Measurements from ENCODE around the gene CXCL12. TPM values are rescaled to one million over a fixed set of nuclear protein-coding genes. Genes with fewer than 3 reads are reported as not detected.

CXCL12 gene
- total RNA-seq, 1 experiment from 2014 or later: 2.1 TPM

DNA sequence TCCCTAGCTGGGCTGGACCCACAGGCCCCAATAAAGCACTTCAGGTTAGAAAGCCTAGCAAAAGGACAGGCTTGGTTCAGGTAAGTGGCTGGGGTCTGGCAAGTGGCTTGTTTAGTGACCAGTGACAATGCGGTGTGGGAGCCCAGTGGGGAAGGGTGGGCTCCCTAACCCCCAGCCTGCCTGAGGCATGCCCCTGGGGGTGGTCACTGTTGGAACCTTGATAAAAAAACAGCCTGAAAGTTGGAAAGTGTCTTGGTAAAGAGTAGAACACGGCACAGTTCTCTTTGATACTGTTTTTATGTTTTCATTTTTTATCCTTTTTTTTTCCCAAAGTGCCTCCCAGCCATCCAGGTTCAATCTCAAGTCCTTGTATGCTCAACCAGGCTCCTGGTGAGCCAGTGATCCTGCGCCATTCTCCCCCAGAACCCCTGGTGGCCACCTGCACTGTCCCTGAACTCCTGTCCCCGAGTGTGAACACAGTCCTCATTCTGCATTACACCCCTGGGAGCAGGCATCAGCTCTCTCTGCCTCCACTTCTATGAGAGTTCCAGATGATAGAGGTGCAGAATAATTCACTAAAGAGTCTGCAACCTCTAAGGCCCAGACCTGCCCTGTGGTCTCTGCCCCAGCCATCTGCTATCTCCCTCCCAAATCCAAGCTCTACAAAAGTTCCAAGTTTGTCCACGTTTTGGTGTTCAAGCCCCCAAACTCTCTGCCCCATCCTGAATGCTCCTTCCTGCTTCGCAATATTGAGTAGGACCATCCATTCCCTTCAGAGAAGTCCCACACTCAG, 15.0 kb upstream of the CXCL12 start:
- no peak for DNase-seq (ENCODE audit: low read depth)

DNA sequence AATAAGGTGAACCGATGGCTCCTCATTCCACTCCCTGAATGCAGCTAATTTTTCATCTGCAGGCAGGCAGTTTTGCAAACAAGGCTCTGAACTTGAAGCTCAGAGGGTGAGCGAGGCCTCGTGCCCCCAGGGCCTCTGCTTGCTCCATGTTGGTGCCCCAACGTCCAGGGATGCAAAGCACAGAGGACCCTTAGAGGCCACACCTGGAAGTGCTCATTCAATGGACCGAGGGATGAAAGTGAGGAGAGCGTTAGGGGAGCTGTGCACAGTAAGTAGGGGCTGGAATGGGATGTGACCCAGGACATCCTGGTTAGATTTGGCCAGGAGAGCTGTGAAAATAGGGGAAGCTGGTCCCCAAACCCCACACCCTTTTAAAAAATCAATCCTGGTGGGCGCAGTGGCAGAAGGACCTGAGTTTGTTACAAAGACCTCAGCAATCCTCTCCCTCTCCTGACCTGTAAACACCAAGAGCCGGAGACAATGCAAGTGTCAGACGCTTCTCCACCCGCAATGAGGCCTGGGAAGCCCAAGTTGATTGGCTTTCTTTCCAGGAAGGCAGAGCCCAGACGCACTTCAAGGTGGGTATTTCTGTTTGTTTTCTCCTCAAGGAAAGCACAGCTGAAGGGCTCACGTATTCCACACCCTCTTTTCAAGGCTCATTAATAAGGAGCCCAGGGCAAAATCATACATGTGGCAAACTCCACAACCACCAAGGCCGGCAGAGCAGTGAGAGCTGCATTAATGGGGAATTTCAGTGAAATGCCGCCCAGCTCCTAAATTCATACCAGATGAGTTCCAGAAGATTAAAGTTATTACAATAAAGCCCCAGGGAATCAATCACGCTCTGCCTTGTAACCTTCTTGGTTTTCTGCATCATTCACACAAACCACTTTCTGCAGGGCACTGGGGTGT, 14.1 kb upstream of the CXCL12 start:
- no peak for DNase-seq (ENCODE audit: low read depth)

GRCh38 chr10:44398271-44398670, 13.4 kb upstream of the CXCL12 start:
- DNase-seq (ENCODE audit: low read depth): no peak

- DNase-seq (ENCODE audit: low read depth): peak; percentile 14
These were observed 12.8 kb upstream of the CXCL12 start for GRCh38 chr10:44397476-44398225.

DNA sequence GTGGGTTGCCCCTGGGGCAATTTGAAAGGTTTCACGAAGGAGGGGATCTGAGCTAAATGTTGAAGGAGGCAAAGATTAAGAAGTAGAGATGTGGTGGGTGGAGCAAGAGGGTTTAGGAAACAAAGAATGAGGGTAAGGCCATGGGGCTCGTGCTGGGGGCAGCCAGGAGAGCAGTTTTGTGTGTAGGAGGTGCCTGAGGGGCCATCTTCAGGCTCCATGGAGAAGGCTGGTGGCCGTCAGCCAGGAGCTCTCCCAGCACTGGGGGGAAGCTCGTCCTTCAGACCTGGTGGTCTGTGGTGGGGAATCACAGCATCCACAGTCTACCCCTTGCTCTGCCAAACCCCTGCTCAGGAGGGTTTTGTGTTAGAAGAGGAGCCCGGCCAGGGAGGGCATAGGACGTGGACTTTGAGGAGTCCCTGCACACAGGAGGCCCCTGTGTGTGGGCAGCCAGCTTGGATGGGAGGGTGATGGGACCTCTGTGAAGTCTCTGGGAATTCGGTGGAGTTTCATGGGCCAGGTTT, 11.8 kb upstream of the CXCL12 start:
- DNase-seq (ENCODE audit: low read depth): no peak

GRCh38 chr10:44395902-44396670, 11.2 kb upstream of the CXCL12 start:
- no peak for DNase-seq (ENCODE audit: low read depth)

DNA sequence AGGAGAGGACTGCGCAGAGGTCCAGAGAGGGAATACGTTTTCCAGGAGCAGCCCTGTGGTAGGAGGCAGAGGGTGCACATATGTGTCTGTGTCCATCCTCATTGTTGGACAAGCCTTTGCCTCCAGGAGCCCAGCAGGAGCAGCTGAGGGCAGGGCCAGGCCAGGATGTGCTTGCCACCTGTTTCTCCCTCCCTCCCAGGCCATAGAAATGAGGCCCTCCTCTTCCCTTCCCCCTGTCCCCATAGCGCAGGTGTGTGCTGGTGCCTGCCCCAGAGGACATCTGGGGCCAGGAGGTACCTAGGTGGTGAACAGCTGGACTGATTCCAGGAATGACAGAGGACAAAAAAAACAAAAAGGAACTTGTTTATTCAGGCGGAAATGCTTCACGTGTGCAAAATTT, 10.5 kb upstream of the CXCL12 start:
- no peak for DNase-seq (ENCODE audit: low read depth)

DNA sequence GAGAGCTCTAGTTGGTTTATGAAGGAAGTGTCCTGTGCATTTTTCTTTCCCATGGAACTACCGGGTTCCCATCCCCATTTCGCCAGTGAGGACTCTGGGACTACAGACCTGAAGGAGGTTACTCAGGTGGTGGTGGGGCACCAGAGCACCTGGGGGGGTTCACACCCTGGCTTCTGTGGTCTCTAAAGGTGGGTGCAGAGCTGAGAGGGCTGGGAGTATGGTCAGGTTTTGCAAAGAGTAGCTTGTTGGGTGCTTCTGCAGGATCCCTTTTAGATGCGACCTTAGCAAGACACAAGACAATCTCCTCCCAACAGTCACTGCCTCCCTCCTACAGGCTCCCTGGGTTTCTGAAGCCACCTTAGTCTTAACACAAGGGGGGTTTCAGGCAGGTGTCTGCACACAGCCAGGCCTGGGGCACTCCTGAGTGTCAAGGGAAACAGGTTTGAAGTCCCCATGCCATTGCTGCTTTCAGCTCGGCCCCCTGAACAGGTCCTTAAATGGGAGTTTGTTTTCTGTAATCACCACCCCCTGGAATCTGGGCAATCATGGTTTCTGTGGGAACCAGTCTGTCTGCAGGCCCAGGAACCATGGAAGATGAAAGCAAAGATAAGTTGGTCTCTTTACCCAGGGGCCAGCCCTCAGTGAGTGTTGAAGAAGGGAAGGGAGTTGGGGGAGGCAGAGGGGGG, 9.9 kb upstream of the CXCL12 start:
- DNase-seq (ENCODE audit: low read depth): no peak

DNA sequence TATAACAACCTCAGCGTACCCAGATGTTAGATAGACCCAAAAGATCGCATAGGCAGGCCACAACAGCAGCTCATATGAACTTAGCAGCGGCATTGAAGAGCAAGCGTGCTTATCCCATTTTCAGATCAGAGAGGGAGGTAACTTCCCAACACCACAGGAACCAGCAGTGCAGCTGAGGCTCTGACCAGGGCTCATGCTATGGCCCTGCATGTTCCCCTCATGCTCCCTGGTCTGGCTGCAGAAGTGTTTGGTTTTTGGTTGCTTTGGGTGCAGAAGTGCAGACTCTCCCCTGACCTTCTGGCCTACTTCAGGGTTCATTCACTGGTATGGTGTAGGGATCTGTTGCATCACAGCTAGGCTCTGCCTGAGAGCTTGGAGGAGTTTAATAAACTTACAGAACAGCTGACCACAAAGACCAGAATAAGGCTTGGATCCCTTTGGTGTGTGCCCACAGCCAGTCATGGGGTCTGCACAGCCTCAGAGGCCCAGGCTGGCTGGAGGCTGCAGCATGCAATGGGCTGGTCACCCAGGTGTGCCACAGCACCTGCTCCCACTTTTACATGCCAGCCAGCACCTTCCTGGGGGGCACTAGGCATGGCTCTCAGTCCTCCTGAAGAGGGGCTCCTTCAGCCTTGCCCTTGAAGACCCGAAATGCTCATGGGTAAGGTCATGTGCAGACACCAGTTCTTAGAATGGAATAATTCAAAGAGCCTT, 9.1 kb upstream of the CXCL12 start:
- no peak for DNase-seq (ENCODE audit: low read depth)

DNA sequence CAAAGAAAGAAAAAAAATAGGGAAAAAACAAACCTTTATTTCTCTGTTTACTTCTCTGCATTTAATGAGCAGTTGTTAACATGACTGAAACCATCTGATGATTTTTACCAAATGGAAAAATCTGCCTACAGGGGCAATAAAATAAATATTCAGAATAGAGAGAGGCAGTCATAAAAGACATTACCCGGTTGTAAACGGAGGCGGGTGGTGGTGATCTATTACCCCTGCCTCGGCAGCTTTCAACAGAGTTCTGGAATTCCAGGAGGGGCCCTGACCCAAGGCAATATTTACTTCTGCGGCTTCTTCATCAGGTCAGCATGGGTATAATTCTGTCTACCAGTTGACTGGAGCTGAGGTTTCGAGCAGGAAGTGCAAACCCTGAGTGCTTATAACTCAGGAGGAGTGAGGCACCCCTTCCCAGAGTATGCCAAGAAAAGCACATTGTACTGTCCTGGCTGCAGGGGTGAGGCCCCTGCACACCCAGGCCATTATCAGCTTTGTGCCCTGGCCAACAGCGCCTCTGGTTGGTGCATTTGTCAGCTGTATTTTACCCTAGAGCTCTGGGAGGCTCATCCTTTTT, 8.2 kb upstream of the CXCL12 start:
- no peak for DNase-seq (ENCODE audit: low read depth)

DNA sequence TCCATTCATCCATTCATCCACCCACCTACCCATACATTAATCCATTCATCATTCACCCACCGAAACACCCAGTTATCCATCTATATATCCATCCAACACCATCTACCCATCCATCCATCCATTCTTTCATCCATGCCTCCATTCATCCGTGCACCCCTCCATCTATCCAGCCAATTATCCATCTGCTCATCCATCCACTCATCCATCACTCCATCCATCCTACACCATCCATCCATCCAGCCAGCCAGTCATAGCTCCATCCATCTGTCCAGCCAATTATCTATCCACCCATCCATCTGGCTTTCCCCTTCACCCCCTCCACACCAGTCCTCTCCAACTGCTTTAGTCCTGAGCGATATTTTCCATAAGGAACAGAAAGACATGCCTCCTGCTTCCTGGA, 7.5 kb upstream of the CXCL12 start:
- DNase-seq (ENCODE audit: low read depth): no peak

GRCh38 chr10:44391981-44392380, 7.1 kb upstream of the CXCL12 start:
- no peak for DNase-seq (ENCODE audit: low read depth)

DNA sequence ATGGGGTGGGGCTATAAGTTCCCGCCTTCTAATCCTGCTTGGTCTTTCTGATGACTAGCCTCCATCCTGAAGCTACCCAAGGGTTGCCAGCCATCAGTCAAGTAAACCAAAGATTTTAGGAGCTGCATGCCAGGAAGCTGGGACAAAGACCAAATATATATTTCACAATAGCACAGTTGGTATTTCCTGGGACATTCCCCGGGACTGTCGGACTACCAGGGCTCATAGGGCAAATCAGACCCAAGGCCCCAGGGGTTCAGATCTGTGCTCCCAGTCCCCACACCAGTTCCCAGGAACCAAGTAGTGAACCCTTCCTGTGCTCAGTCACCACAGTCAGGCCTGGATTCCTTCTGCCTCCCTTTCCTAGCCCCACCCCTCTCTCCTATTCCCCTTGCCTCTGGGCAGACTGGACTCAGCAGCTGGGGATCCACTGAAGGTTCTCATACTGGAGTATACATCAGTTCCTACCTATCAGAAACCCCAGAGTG, 5.7 kb upstream of the CXCL12 start:
- no peak for DNase-seq (ENCODE audit: low read depth)

GRCh38 chr10:44389556-44389955, 4.7 kb upstream of the CXCL12 start:
- no peak for DNase-seq (ENCODE audit: low read depth)

- no peak for DNase-seq (ENCODE audit: low read depth)
These were observed 4.3 kb upstream of the CXCL12 start for GRCh38 chr10:44389150-44389549.

GRCh38 chr10:44388641-44389040, 3.7 kb upstream of the CXCL12 start:
- no peak for DNase-seq (ENCODE audit: low read depth)

GRCh38 chr10:44387853-44388251, 3.0 kb upstream of the CXCL12 start:
- DNase-seq (ENCODE audit: low read depth): no peak

DNA sequence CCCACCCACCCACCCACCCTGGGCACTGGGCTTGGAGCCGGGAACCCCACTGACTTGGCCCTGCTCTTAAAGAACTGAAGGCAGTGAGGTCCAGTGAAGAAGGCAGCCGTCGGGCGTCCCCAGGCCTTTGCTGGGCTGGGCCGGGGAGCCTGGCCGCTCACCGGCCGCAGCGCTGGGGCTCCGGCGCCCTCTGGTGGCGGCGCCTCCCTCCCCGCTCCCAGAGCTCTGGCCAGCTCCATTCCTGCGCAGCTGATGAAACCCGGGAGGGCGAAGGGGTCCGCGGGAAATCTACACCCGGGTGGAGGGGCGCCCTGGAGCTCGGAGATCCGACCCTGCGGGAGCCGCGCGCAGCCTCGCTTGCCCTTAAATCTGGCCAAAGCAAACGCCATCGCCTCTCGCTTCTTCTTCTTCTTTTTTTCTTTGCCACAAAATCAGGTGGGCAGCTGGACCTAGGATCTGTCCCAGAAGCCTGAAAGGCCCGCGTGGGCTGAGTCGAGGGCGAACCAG, 1.7 kb upstream of the CXCL12 start:
- peak; percentile 72 for DNase-seq (ENCODE audit: low read depth)

Measured in Daoy (cell line).